ENCODE data around the gene NBEAL2. TPM values are rescaled to one million over a fixed set of nuclear protein-coding genes. Genes with fewer than 3 reads are reported as not detected.

NBEAL2 gene
- polyA plus RNA-seq, 1 donor from 2014 or later = 3.3 TPM

GRCh38 chr3:47002171-47003055, 22.9 kb downstream of the NBEAL2 start:
- Histone ChIP-seq H3K4me2 (ENCODE audit: low read length) (no peak overlapping the region), H3K9ac (ENCODE audit: low read length) (no peak overlapping the region), H3K9me2 (ENCODE audit: insufficient read depth, low read length) (no peaks in the 10 kb centered on the region), H3K4me3 (ENCODE audit: low read length) (no peak overlapping the region), H2AFZ (ENCODE audit: low read depth, low read length) (no peak overlapping the region), H3K9me3 (ENCODE audit: low read length) (no peaks in the 10 kb centered on the region), H4K20me1 (ENCODE audit: insufficient read depth) (no peaks in the 10 kb centered on the region), H3K36me3 (ENCODE audit: insufficient read depth, low read length) (no peaks in the 10 kb centered on the region), H3K79me2 (replicated peaks; ENCODE audit: insufficient read depth, low read length) (no peaks in the 10 kb centered on the region), H3K27me3 (ENCODE audit: insufficient read depth, low read depth, low read length) (no peaks in the 10 kb centered on the region), H3K27ac (ENCODE audit: low read length) (no peak overlapping the region), H3F3A (ENCODE audit: insufficient read depth, low read length, poor library complexity, severe bottlenecking) (no peaks in the 10 kb centered on the region)
- TF ChIP-seq POLR2AphosphoS5 (IDR thresholded peaks at IDR 0.05) = no peak
- TF ChIP-seq MXI1 (conservative IDR thresholded peaks at IDR 0.05; ENCODE audit: poor library complexity, severe bottlenecking) = no peak
- no peak for TF ChIP-seq TAF1 (IDR thresholded peaks at IDR 0.05; ENCODE audit: low read depth)
- no peak for TF ChIP-seq SMC3 (conservative IDR thresholded peaks at IDR 0.05; ENCODE audit: poor library complexity)
- no peak for TF ChIP-seq EZH2 (IDR thresholded peaks at IDR 0.05; ENCODE audit: borderline replicate concordance, insufficient read depth, low read length, poor library complexity, severe bottlenecking)
- TF ChIP-seq REST (IDR thresholded peaks at IDR 0.05; ENCODE audit: borderline replicate concordance) = no peak
- TF ChIP-seq RAD21 (conservative IDR thresholded peaks at IDR 0.05) = no peak
- TF ChIP-seq EP300 (conservative IDR thresholded peaks at IDR 0.05; ENCODE audit: poor library complexity, severe bottlenecking) = no peak
- TF ChIP-seq CTCF (IDR thresholded peaks at IDR 0.05; ENCODE audit: poor library complexity, severe bottlenecking) = no peak

- Histone ChIP-seq H2AFZ (ENCODE audit: low read depth, low read length) (no peak overlapping the region), H3K9me2 (ENCODE audit: insufficient read depth, low read length) (no peaks in the 10 kb centered on the region), H3K4me3 (ENCODE audit: low read length) (no peak overlapping the region), H3K79me2 (replicated peaks; ENCODE audit: insufficient read depth, low read length) (no peaks in the 10 kb centered on the region), H3K27ac (ENCODE audit: low read length) (no peak overlapping the region), H4K20me1 (ENCODE audit: insufficient read depth) (no peaks in the 10 kb centered on the region), H3K4me2 (ENCODE audit: low read length) (no peak overlapping the region), H3K27me3 (ENCODE audit: insufficient read depth, low read depth, low read length) (no peaks in the 10 kb centered on the region), H3F3A (ENCODE audit: insufficient read depth, low read length, poor library complexity, severe bottlenecking) (no peaks in the 10 kb centered on the region), H3K36me3 (ENCODE audit: insufficient read depth, low read length) (no peaks in the 10 kb centered on the region), H3K9me3 (ENCODE audit: low read length) (no peaks in the 10 kb centered on the region), H3K9ac (ENCODE audit: low read length) (no peak overlapping the region)
- no peak for TF ChIP-seq MXI1 (conservative IDR thresholded peaks at IDR 0.05; ENCODE audit: poor library complexity, severe bottlenecking)
- TF ChIP-seq TAF1 (IDR thresholded peaks at IDR 0.05; ENCODE audit: low read depth) = no peak
- TF ChIP-seq CTCF (IDR thresholded peaks at IDR 0.05; ENCODE audit: poor library complexity, severe bottlenecking) = no peak
- TF ChIP-seq EP300 (conservative IDR thresholded peaks at IDR 0.05; ENCODE audit: poor library complexity, severe bottlenecking) = no peak
- no peak for TF ChIP-seq EZH2 (IDR thresholded peaks at IDR 0.05; ENCODE audit: borderline replicate concordance, insufficient read depth, low read length, poor library complexity, severe bottlenecking)
- no peak for TF ChIP-seq REST (IDR thresholded peaks at IDR 0.05; ENCODE audit: borderline replicate concordance)
- TF ChIP-seq RAD21 (conservative IDR thresholded peaks at IDR 0.05) = no peak
- TF ChIP-seq POLR2AphosphoS5 (IDR thresholded peaks at IDR 0.05) = no peak
- no peak for TF ChIP-seq SMC3 (conservative IDR thresholded peaks at IDR 0.05; ENCODE audit: poor library complexity)
Measured at GRCh38 chr3:47003056-47003410, 23.6 kb downstream of the NBEAL2 start.

Measured in neural cell (in vitro differentiated cells).